GM12873 (cell line): ENCODE results near the gene ZDHHC19.

Experiments used
- TF ChIP-seq, protein P1 (sequence below): IDR thresholded peaks from 2 replicates; pipeline ENCODE4 v1.5.1; 2012; ENCODE audit warnings: low read depth, mild to moderate bottlenecking, moderate library complexity, low read length, control low read depth; ENCODE audit not compliant: insufficient read depth; ENCODE audit errors: missing control alignments

Gene ZDHHC19, protein sequence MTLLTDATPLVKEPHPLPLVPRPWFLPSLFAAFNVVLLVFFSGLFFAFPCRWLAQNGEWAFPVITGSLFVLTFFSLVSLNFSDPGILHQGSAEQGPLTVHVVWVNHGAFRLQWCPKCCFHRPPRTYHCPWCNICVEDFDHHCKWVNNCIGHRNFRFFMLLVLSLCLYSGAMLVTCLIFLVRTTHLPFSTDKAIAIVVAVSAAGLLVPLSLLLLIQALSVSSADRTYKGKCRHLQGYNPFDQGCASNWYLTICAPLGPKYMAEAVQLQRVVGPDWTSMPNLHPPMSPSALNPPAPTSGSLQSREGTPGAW

DNA sequence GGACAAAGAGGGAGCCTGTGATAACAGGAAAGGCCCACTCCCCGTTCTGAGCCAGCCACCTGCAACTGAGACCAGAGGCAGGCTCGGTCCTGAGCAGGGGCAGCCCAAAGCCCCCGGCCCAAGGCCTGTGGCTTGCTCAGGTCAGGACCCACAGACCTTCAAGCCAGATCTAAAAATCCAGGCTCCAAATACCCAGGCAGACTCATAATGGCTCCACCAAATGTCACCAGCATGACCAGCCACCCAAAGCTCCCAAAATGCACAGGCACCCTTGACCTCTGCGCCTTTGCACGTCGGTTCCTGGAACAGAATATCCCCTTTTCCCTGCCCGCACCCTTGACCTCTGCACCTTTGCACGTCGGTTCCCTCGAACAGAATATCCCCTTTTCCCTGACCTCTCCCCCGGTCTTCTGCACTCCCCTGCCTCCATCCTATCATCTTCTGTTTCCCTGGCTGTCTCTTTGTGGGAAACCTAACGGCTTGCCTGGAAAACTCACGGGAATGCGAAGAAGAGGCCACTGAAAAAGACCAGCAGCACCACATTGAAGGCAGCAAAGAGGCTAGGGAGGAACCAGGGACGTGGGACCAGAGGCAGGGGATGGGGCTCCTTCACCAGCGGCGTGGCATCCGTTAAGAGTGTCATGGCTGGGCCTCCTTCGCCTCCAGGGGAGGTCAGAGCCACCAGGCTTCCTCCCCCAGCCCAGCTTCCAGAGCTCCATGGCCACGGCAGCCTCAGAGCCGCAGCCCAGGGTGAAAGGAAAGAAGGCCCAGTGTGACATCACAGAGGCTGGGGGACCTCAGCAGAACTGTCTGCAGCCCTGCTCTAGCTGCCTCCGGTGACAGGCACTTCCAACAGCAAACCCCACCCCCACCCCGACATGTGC, at the start of gene ZDHHC19:
Gene ZDHHC19, minus strand, starts transcription at position 728 of the 884 bp plus-strand sequence. Its CDS starts 85 bp downstream, at position 643.
- TF ChIP-seq, protein P1, sequence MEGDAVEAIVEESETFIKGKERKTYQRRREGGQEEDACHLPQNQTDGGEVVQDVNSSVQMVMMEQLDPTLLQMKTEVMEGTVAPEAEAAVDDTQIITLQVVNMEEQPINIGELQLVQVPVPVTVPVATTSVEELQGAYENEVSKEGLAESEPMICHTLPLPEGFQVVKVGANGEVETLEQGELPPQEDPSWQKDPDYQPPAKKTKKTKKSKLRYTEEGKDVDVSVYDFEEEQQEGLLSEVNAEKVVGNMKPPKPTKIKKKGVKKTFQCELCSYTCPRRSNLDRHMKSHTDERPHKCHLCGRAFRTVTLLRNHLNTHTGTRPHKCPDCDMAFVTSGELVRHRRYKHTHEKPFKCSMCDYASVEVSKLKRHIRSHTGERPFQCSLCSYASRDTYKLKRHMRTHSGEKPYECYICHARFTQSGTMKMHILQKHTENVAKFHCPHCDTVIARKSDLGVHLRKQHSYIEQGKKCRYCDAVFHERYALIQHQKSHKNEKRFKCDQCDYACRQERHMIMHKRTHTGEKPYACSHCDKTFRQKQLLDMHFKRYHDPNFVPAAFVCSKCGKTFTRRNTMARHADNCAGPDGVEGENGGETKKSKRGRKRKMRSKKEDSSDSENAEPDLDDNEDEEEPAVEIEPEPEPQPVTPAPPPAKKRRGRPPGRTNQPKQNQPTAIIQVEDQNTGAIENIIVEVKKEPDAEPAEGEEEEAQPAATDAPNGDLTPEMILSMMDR, result no peak

DNA sequence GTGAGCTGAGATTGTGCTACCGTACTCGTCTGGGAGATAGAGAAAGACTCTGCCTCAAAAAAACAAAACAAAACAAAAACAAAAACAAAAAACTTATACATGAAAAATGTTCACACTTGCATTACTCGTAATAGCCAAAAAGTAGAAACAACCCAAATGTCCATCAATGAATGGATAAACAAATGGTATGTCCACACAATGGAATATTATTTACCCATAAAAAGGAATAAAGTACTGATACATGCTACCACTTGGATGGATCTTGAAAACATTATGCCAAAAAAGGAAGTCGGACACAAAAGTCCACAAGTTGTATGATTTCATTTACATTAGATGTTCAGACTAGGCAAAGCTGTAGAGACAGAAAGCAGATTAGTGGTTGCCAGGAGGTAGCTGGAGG, 49.6 kb upstream of the ZDHHC19 start:
- TF ChIP-seq, protein P1, result no peak

DNA sequence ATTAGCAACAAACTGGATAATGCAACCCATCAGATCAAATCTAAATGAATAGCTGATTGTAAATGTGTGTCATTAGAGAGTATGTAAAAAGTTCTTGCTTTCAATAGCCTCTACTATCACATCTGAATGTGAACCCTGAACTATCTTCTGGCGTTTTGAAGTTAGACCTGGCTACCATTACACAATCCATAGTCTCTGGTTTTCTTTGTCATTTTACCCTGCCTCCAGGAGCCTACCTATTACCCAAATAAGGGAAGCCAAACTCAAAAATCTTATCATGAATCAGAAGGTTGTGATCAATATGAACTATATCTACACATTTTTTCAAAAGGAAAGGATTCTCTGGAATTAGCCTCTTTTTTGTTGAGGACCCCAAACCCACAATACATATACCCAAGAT, 44.6 kb upstream of the ZDHHC19 start:
- TF ChIP-seq, protein P1, result no peak

DNA sequence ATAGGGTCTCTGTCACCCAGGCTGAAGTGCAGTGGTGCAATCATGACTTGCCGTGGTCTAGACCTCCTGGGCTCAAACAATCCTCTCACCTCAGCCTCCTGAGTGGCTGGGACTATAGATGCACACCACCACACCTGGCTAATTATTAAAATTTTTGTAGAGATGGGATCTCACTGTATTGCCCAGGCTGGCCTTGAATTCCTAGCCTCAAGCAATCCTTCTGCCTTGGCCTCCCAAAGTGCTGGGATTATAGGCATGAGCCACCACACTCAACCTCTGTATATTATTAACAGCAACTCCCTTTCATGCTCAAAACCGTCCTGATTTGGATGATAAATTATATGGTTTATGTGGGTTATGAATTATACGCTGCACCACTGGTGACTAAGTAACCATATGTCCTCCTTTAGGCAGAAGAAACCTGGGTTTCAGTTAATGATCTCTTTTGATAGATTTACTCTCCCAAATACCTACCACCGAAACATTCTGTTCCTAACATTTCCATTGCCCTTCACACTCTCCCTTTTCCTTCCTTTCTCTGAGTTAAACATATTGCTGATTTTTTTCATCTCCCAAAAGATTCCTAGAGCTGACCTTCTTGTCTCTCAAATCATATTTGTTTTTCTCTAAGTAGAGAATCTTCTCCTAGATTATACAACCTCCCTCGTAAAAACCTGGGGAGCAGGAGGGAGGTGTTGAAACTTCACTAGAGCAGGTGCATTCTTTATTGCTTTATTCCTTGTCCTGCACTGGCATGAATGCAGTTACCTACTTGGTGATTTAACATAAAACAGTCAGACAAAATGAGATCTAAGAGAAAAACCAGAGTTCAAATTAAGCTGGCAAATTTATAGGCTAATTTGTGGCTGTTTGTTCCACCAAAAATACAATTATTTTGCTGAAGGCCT, 43.4 kb upstream of the ZDHHC19 start:
- TF ChIP-seq, protein P1, result no peak

DNA sequence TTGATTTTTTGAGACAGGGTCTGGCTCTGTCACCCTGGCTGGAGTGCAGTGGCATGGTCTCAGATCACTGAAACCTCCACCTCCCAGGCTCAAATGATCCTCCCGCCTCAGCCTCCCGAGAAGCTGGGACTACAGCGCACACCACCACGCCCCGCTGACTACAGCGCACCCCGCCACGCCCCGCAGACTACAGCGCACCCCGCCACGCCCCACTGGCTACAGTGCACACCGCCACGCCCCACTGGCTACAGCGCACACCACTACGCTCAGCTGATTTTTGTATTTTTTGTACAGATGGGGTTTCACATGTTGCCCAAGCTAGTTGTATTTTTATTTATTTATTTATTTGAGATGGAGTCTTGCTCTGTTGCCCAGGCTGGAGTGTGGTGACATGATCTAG, 40.7 kb upstream of the ZDHHC19 start:
- TF ChIP-seq, protein P1, result no peak

DNA sequence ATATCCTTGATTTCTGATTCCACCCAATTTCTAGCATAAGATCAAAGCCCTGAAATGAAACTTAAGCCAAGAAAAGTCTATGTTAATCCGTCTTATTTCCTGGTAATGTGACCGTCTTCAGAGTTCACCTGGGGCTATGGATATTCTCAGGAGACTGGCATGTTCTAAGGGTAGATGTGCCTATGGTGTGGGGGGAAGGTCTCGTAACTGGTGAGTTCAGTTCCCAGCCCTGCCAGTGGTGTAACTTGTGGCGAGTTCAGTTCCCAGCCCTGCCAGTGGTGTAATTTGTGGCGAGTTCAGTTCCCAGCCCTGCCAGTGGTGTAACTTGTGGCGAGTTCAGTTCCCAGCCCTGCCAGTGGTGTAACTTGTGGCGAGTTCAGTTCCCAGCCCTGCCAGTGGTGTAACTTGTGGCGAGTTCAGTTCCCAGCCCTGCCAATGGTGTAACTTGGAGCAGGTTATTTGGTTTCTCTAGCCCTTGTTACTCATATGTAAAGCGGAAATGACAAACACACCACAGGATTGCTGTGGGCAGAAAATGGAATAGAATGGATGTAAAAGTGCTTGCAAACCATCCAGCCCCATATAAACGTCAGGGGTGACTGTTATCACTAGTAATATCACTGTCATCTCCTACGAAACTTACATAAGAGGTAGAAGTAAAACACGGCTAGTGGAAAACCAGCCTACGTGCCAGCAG, 35.6 kb upstream of the ZDHHC19 start:
- TF ChIP-seq, protein P1, result no peak
